Body of pancreas (tissue), 4 donors: ENCODE measurements around the gene FALEC. TPM values are rescaled to one million over a fixed set of nuclear protein-coding genes. Genes with fewer than 3 reads are reported as not detected.

Experiments
- ATAC-seq: fragments of 150-250 bp; one replicate; pipeline ENCODE4 v1.9.1; 2016
- DNase-seq, 4 donors: peaks; one replicate each; pipeline ENCODE4 v3.0.0-alpha.2; 2019
- H3K27ac ChIP-seq, 4 donors: fragments of 200-600 bp; sonication (generic); 1 replicate in 3 of 4; 2 replicates in 1 of 4; pipeline versions ENCODE4 v1.5.1 to v1.6.1; 2016 to 2019; ENCODE audit warnings: mild to moderate bottlenecking in 1 of 4, mixed read lengths in 1 of 4, moderate library complexity in 1 of 4
- H3K27me3 ChIP-seq, 2 donors: fragments of 200-600 bp; sonication (generic); one replicate each; pipeline ENCODE4 v1.6.0; 2016; ENCODE audit warnings: mild to moderate bottlenecking in 1 of 2
- H3K36me3 ChIP-seq, 2 donors: fragments of 200-600 bp; sonication (generic); replicated peaks in 1 of 2; 2 replicates each; pipeline ENCODE4 v1.5.1; 2016; ENCODE audit warnings: low read depth in 2 of 2; ENCODE audit not compliant: insufficient read depth in 1 of 2
- H3K4me1 ChIP-seq: fragments of 200-600 bp; sonication (generic); one replicate; pipeline ENCODE4 v1.6.0; 2016
- H3K4me3 ChIP-seq, 2 donors: fragments of 200-600 bp; sonication (generic); 1 replicate in 1 of 2; 2 replicates in 1 of 2; pipeline ENCODE4 v1.5.1; 2016 to 2019
- H3K9me3 ChIP-seq, 3 donors: fragments of 200-600 bp; sonication (generic); 1 replicate in 2 of 3; 2 replicates in 1 of 3; pipeline ENCODE4 v1.5.1; 2016
- POLR2A ChIP-seq, 3 donors: fragments of 450-650 bp; IDR thresholded peaks; one replicate each; pipeline ENCODE4 v1.6.1; 2016; ENCODE audit warnings: antibody characterized with exemption in 3 of 3, mild to moderate bottlenecking in 2 of 3
- WGBS, 2 donors: methylation state at CpG; one replicate each; pipeline ENCODE4 v1.1.5; 2017; 5-methylcytosine and 5-hydroxymethylcytosine counted together
- intact Hi-C: fragments of 100-400 bp; cut with DNase I; formaldehyde crosslinking; loops from one replicate; pipeline ENCODE4 v1.15.1; 2023
- total RNA-seq, 2 donors: library from RNA; depleted of rRNA; stranded (reverse); fragments of >200 nt; gene quantifications; one replicate each; pipeline ENCODE4 v1.1.0, GENCODE V29; 2016
- TF ChIP-seq, protein P1 (sequence below), 7 experiments: fragments of 450-650 bp in 4 of 7; fragments of 200-600 bp in 3 of 7; sonication (generic) in 3 of 7; IDR thresholded peaks; one replicate each; pipeline ENCODE4 v1.5.1; 2016 to 2019; ENCODE audit warnings: antibody characterized with exemption in 7 of 7

FALEC gene
- total RNA-seq, 2 donors from 2014 or later, result not detected

DNA sequence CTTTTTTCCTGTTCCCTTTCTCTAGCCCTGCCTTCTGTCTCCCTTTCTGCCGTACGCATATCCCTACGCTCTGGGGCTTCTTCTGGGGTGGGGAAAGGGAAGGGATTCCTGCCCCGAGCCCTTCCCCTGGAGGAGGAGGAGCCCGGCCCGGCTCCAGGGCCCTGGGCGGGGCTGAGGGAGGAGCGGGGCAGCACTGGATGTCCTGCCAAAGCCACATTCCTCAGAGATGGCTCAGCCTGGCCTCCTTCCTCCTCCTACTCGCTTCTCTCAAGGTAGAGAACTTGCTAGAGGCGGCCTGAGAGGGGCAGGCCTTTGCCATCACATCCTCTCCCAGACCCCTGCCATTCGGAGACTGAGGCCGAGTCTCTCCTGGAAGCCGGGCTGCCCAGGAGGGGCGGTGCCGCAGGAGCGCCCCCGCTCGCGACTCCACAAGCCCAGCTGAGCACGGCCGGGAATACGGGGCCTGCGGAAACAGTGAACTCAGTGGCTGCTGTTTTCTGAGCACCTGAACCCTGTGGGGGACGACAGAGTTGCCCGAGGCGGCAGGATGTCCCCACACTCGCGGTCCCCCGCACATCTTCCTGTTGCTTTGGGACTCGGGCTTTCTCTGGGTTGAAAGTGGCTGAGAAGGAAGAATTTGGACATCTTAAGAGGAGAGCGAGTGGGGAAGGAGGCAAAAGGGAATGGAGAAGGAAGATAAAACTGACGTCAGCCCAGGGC lies 45.9 kb downstream of the FALEC start:
- H3K27me3 ChIP-seq, result no peaks in the 10 kb centered on the region
- ATAC-seq (peak; percentile 86), DNase-seq (peak; percentile 96 to 98 (median 98))
- WGBS, 2 donors, result 0 to 1% methylated on average over 17 to 30 of the region's 32 CpGs
- TF ChIP-seq, protein P1, sequence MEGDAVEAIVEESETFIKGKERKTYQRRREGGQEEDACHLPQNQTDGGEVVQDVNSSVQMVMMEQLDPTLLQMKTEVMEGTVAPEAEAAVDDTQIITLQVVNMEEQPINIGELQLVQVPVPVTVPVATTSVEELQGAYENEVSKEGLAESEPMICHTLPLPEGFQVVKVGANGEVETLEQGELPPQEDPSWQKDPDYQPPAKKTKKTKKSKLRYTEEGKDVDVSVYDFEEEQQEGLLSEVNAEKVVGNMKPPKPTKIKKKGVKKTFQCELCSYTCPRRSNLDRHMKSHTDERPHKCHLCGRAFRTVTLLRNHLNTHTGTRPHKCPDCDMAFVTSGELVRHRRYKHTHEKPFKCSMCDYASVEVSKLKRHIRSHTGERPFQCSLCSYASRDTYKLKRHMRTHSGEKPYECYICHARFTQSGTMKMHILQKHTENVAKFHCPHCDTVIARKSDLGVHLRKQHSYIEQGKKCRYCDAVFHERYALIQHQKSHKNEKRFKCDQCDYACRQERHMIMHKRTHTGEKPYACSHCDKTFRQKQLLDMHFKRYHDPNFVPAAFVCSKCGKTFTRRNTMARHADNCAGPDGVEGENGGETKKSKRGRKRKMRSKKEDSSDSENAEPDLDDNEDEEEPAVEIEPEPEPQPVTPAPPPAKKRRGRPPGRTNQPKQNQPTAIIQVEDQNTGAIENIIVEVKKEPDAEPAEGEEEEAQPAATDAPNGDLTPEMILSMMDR (IDR thresholded peaks at IDR 0.05), result peak in 5 of 7 experiments; percentile 0 to 48 (median 37)
- TF ChIP-seq POLR2A (IDR thresholded peaks at IDR 0.05), result peak; percentile 96 to 99 (median 97)
- intact Hi-C loops, result no loop called here
- H3K27ac ChIP-seq, result peak overlapping the region; percentile 97 to 100 (median 98)
- H3K4me3 ChIP-seq, result no peak overlapping the region
- no peaks in the 10 kb centered on the region for H3K9me3 ChIP-seq
- H3K4me1 ChIP-seq, result peaks cover 71% of the 10 kb centered on the region
- no peaks in the 10 kb centered on the region for H3K36me3 ChIP-seq

DNA sequence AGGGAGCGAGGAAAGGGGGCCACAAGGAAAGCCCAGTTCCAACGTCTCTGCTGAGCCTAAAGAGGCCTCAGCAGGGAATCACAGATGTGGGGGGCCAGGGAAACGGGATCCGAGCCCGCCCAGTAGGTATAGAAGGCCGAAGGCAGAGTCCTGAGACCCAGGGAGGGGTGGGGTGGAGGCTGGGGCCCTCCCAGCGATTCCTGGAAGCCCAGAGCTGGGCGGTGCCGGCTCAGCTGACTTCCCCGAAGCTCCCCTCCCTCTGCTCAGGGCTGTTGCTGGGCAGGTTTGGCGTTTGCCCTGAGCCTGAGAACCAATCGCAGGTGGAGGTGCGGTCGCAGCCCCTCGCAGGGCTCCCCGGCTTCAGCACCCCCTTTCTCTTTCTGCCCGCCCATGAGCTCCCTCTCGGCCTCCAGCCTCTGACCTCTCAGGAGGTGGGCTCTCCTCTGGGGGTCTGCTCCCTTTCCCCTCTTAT lies 46.5 kb downstream of the FALEC start:
- H3K4me1 ChIP-seq, result peaks cover 77% of the 10 kb centered on the region
- H3K36me3 ChIP-seq, result no peaks in the 10 kb centered on the region
- H3K9me3 ChIP-seq, result no peaks in the 10 kb centered on the region
- 0 to 3% methylated on average over 16 to 18 of the region's 18 CpGs for WGBS, 2 donors
- ATAC-seq (peak; percentile 77), DNase-seq (peak; percentile 94 to 97 (median 97))
- TF ChIP-seq, protein P1 (IDR thresholded peaks at IDR 0.05), result no peak
- TF ChIP-seq POLR2A (IDR thresholded peaks at IDR 0.05), result peak in 2 of 3 donors; percentile 39 to 47
- no peak overlapping the region for H3K4me3 ChIP-seq
- no peaks in the 10 kb centered on the region for H3K27me3 ChIP-seq
- intact Hi-C loops, result no loop called here
- H3K27ac ChIP-seq, result peak overlapping the region; percentile 97 to 100 (median 98)

DNA sequence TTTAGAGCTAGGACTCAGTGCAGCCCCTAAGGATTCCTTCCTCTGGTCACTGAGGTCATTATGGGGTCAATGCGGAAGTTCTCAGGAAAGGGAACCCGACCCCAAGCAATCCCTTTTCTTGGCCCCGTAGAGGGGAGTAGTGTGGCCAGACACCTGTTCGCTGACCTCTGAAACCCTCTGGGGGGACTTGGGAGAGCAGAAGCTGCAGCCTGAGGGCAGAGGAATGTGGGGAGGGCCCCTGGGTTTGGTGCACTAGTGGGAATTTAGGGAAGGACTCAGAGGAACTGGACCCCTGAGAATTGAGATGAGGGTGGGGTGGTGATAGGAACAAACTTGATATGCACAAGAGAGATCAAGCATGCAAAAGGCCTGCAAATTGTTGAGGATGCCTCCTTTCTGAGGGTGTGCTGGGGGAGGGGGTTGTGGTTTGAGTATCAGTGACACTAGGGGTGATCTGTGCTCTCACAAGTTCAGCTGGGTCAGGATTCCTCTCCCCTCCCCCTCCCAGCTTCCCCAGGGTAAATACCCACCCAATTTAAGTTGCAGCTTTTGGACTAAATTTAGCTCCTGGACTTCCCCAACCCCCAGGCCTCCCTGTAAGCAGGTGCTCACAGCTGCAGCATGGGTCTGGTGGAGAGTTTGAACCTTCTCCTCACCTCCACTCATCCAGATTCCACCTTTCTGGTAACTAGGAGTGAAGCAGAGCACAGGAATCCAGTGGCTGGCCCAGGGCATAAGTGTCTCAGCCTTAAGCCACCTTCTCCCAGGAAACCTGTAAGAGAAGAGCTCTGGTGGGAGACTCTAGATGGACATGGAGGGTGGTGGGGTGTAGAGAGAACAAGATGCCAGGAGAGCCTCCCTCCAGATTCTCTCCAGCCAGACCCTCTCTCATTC lies 47.1 kb downstream of the FALEC start:
- peak in 2 of 4 donors; percentile 43 for DNase-seq
- H3K4me3 ChIP-seq, result no peak overlapping the region
- intact Hi-C loops, result no loop called here
- no peaks in the 10 kb centered on the region for H3K36me3 ChIP-seq
- no peaks in the 10 kb centered on the region for H3K9me3 ChIP-seq
- H3K4me1 ChIP-seq, result peaks cover 84% of the 10 kb centered on the region
- TF ChIP-seq POLR2A (IDR thresholded peaks at IDR 0.05), result no peak
- TF ChIP-seq, protein P1 (IDR thresholded peaks at IDR 0.05), result no peak
- H3K27ac ChIP-seq, result peak overlapping the region; percentile 97 to 100 (median 98)
- ATAC-seq, result no peak
- 0 to 10% methylated on average over 3 to 4 of the region's 4 CpGs for WGBS, 2 donors
- H3K27me3 ChIP-seq, result no peaks in the 10 kb centered on the region

DNA sequence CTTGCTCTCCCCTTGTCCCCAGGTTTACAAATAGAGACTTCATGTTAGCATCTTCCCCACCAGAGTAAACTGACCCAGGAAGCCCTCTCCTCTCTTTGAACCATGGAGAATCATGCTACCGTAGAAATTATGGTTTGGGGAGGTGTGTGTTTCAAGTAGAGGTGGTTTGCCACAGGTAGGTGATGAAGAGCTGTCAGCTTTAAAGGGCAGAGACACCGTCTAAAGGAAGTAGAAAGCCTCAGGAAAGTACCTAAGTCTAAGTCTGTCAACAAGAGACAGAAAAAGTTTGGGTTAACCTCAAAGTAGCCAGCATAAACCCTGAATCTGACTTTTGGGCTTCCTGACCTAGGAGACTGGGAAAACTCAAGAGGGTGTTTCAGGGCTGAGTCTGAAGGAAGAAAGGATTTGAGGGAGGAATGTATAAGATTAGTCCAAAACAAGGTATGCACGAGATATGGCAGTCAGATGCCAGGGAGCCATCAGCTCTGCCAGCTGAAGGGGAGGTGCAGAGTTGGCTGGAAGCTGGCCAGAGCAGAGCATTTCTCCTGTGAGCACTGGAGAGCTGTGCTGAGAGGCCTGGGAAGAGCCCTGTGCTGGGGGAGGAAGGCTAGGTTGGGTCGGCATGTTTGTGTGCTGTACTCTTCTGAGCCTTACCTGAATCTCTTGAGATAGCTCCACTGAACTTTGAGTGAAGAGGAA lies 47.9 kb downstream of the FALEC start:
- Histone ChIP-seq H3K4me1 (peaks cover 84% of the 10 kb centered on the region), H3K4me3 (no peak overlapping the region), H3K36me3 (no peaks in the 10 kb centered on the region), H3K27me3 (no peaks in the 10 kb centered on the region), H3K27ac (peak overlapping the region; percentile 97 to 100 (median 98)), H3K9me3 (no peaks in the 10 kb centered on the region)
- WGBS, 2 donors, result 15% methylated on average over 4 of the region's 4 CpGs
- intact Hi-C loops, result no loop called here
- ATAC-seq, result no peak
- DNase-seq, result peak; percentile 75 to 90 (median 84)
- no peak for TF ChIP-seq POLR2A (IDR thresholded peaks at IDR 0.05)
